Measurements from ENCODE around the gene DHRS4. TPM values are rescaled to one million over a fixed set of nuclear protein-coding genes. Genes with fewer than 3 reads are reported as not detected.
"Not testable (repeated sequence)": the region's sequence is repeated elsewhere in the genome, so short reads cannot be mapped to it uniquely, and the experiment has no call there.

Gene DHRS4
- total and polyA plus RNA-seq, 11 donors, result 20.3 to 76.3 (median 32.2) TPM

GRCh38 chr14:23939607-23940326 is 13.8 kb upstream of the DHRS4 start:
- Histone ChIP-seq H3K36me3 (peaks cover 0 to 20% (median 15%) of the 10 kb centered on the region in 9 donors), H3K27ac (no peak overlapping the region), H3K27me3 (no peaks in the 10 kb centered on the region), H3K4me1 (peaks cover 0 to 11% (median 0%) of the 10 kb centered on the region in 12 donors), H3K4me3 (no peak overlapping the region), H3K9me3 (no peaks in the 10 kb centered on the region)
- DNase-seq (no peak), ATAC-seq (no peak)
- intact Hi-C loops (cut with DNase I), result loop anchor here in 1 of 10 donors (10.0 kb wide), 1 partner anchor 215 kb away; no protein-coding TSS in a partner anchor
- TF ChIP-seq POLR2A (IDR thresholded peaks at IDR 0.05) (no peak), CTCF (IDR thresholded peaks at IDR 0.05) (no peak)
- 79 to 87% (median 84%) methylated on average over 3 of the region's 3 CpGs for WGBS, 4 donors

- no peak for DNase-seq
- 45 to 91% (median 68%) methylated on average over 3 of the region's 3 CpGs for WGBS, 4 donors
- H3K4me1 ChIP-seq, result peaks cover 0 to 15% (median 0%) of the 10 kb centered on the region in 12 donors
- H3K9me3 ChIP-seq, result no peaks in the 10 kb centered on the region
- no peak overlapping the region for H3K4me3 ChIP-seq
- no peak for ATAC-seq
- TF ChIP-seq CTCF (IDR thresholded peaks at IDR 0.05), result no peak
- no peak for TF ChIP-seq POLR2A (IDR thresholded peaks at IDR 0.05)
- intact Hi-C loops (cut with DNase I), result no loop called here
- no peak overlapping the region for H3K27ac ChIP-seq
- no peaks in the 10 kb centered on the region for H3K27me3 ChIP-seq
- peaks cover 0 to 20% (median 15%) of the 10 kb centered on the region in 9 donors for H3K36me3 ChIP-seq
Measured at GRCh38 chr14:23941230-23941629, 12.3 kb upstream of the DHRS4 start.

GRCh38 chr14:23941669-23942068 is 11.9 kb upstream of the DHRS4 start:
- Histone ChIP-seq H3K9me3 (no peaks in the 10 kb centered on the region), H3K4me3 (no peak overlapping the region), H3K36me3 (peaks cover 0 to 20% (median 15%) of the 10 kb centered on the region in 9 donors), H3K4me1 (peaks cover 0 to 15% (median 0%) of the 10 kb centered on the region in 12 donors), H3K27ac (no peak overlapping the region), H3K27me3 (no peaks in the 10 kb centered on the region)
- intact Hi-C loops (cut with DNase I), result no loop called here
- TF ChIP-seq CTCF (IDR thresholded peaks at IDR 0.05) (no peak), POLR2A (IDR thresholded peaks at IDR 0.05) (no peak)
- DNase-seq (no peak), ATAC-seq (no peak)

- peaks cover 0 to 15% (median 0%) of the 10 kb centered on the region in 12 donors for H3K4me1 ChIP-seq
- H3K9me3 ChIP-seq, result no peaks in the 10 kb centered on the region
- ATAC-seq (no peak), DNase-seq (no peak)
- no peak for TF ChIP-seq POLR2A (IDR thresholded peaks at IDR 0.05)
- TF ChIP-seq CTCF (IDR thresholded peaks at IDR 0.05), result no peak
- H3K27ac ChIP-seq, result no peak overlapping the region
- WGBS, 4 donors, result 91 to 97% (median 93%) methylated on average over 7 of the region's 7 CpGs
- intact Hi-C loops (cut with DNase I), result no loop called here
- no peak overlapping the region for H3K4me3 ChIP-seq
- H3K27me3 ChIP-seq, result no peaks in the 10 kb centered on the region
- peaks cover 0 to 20% (median 15%) of the 10 kb centered on the region in 9 donors for H3K36me3 ChIP-seq
Measured at GRCh38 chr14:23942587-23942986, 11.0 kb upstream of the DHRS4 start.

- H3K27me3 ChIP-seq; intact Hi-C loops (cut with DNase I); H3K4me3 ChIP-seq; DNase-seq; H3K27ac ChIP-seq; H3K36me3 ChIP-seq; ATAC-seq: not testable (repeated sequence)
- H3K4me1 ChIP-seq, result peaks cover 0 to 26% (median 8%) of the 10 kb centered on the region in 12 donors
- 78 to 100% (median 97%) methylated on average over 2 of the region's 2 CpGs for WGBS, 4 donors
- H3K9me3 ChIP-seq, result peaks cover 0 to 23% (median 0%) of the 10 kb centered on the region in 12 donors
Measured at GRCh38 chr14:23949069-23949468, 4.5 kb upstream of the DHRS4 start.

All from heart left ventricle (tissue), 16 donors.